ES-I3 (cell line): ENCODE data around the gene CLEC12A.

Source experiments
- H3K36me3 ChIP-seq: 2 replicates; pipeline ENCODE4 v1.6.1; 2013; ENCODE audit warnings: mild to moderate bottlenecking, low read length, control low read depth, moderate library complexity; ENCODE audit not compliant: insufficient read depth
- H3K4me1 ChIP-seq: 2 replicates; pipeline ENCODE4 v1.6.1; 2013; ENCODE audit warnings: mild to moderate bottlenecking, control low read depth, low read length; ENCODE audit not compliant: insufficient read depth
- H3K9ac ChIP-seq: 2 replicates; pipeline ENCODE4 v1.6.1; 2013; ENCODE audit warnings: low read depth, mild to moderate bottlenecking, low read length, moderate library complexity
- H3K9me3 ChIP-seq: 2 replicates; pipeline ENCODE4 v1.6.1; 2013; ENCODE audit warnings: mild to moderate bottlenecking, low read length, moderate library complexity; ENCODE audit not compliant: control insufficient read depth, insufficient read depth

Gene CLEC12A

GRCh38 chr12:9971181-9971580 is at the start of gene CLEC12A:
TSS of gene CLEC12A (plus strand) at chr12:9971409. CDS start at chr12:9971597, 188 bp downstream.
- H3K36me3 ChIP-seq, result no peaks in the 10 kb centered on the region
- H3K9ac ChIP-seq, result no peak within 1 kb of the TSS
- no peaks in the 10 kb centered on the region for H3K4me1 ChIP-seq
- H3K9me3 ChIP-seq, result 0 out of 2 replicates have a peak, but pooled peaks cover 7% of the 10 kb centered on the region

- H3K36me3 ChIP-seq, result no peaks in the 10 kb centered on the region
- H3K4me1 ChIP-seq, result no peaks in the 10 kb centered on the region
- no peaks in the 10 kb centered on the region for H3K9me3 ChIP-seq
- no peak overlapping the region for H3K9ac ChIP-seq
Measured at GRCh38 chr12:9922429-9922828, 48.8 kb upstream of the CLEC12A start.

DNA sequence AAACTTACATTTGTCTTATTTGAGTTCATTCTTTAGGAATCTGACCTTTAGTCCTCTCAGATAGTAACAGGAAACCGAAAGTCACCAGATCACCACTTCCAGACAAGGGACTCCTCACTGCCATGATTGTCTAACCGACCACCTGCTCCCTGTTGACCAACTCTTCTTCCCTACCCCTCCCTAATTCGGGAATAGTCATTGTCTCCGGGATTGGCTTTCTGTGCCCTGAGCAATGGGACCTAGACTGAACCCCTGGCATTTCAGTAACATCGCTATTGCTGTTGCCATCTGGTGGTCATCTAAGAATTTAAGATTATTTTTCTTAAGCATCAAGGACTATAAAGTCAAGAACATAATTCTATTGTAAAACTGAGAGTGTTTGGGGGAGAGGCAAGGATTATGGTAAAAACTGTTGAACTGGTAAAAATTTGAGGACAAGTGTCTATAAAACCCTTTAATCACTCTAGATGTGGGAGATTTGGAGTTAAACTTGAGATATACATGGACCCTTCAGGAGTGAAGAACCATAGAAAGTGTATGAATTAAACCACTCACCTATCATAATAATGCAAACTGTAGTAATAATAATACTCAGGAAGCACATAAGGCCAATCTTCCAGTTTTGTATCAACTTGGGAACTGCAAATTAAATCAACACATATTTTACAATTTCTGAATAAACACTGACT is 45.4 kb upstream of the CLEC12A start:
- no peaks in the 10 kb centered on the region for H3K9me3 ChIP-seq
- no peaks in the 10 kb centered on the region for H3K36me3 ChIP-seq
- H3K4me1 ChIP-seq, result no peaks in the 10 kb centered on the region
- H3K9ac ChIP-seq, result no peak overlapping the region

GRCh38 chr12:9926876-9927275 is 44.3 kb upstream of the CLEC12A start:
- Histone ChIP-seq H3K36me3 (no peaks in the 10 kb centered on the region), H3K4me1 (no peaks in the 10 kb centered on the region), H3K9me3 (no peaks in the 10 kb centered on the region), H3K9ac (no peak overlapping the region)

DNA sequence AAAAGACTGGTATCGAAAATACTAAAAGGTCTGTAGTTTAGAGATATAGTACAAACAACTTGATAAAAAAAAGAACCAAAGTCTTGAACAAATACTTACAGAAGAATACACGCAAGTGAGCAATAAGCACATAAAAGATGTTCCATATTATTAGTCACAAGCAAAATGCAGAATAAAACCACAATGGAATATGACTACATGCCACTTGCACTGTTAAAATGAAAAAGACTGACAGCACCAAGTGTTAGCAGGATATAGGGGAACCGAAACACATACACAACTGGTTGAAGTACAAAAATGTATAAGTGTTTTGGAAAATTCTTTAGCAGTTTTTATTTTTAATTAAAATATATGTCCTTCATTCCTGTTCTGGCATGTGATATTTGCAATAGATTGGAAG is 42.6 kb upstream of the CLEC12A start:
- Histone ChIP-seq H3K36me3 (no peaks in the 10 kb centered on the region), H3K9ac (no peak overlapping the region), H3K9me3 (no peaks in the 10 kb centered on the region), H3K4me1 (no peaks in the 10 kb centered on the region)

DNA sequence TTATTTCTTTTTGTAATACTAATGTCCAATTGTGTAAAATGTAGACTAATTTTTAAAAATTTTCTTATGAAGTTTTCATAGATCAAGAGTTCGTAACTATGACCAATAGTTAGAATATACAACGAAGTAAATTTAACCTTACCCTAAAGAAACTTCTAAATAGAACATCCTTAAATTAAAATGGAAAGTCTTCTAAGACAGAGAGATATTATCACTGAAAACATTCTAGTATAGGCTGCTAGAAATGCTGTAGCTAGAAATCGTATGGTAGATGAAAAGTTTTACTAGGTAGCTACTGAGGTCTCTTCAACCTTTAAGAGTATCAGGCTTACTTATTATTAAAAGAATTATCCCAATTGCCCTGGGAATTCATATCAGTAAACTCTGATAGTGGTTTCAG is 40.0 kb upstream of the CLEC12A start:
- Histone ChIP-seq H3K9ac (no peak overlapping the region), H3K4me1 (no peaks in the 10 kb centered on the region), H3K9me3 (no peaks in the 10 kb centered on the region), H3K36me3 (no peaks in the 10 kb centered on the region)

DNA sequence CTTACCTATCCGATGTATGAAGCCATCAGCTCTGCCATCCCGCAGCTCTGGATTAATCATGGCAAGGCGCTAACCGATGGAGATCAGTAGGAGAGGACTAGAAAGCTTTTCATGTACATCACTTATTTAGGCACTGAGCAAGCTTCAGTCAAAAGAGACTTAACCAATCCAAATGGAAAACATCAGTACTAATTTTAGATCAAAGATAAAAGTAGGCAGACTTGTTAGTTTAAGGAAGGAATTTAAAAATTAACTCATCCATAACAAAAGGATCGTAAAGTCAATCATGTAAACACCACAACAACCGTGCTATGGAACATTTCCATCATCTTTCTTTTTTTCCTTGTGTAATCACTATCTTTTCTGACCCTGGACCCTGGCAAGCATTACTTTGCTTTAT is 38.9 kb upstream of the CLEC12A start, which contains the start of gene CLEC2A:
TSS of gene CLEC2A (minus strand) at position 101 of the 400 bp plus-strand sequence. CDS start at position 60, 41 bp downstream.
- H3K9ac ChIP-seq, result no peak within 1 kb of the TSS
- H3K36me3 ChIP-seq, result no peaks in the 10 kb centered on the region
- H3K4me1 ChIP-seq, result no peaks in the 10 kb centered on the region
- H3K9me3 ChIP-seq, result no peaks in the 10 kb centered on the region

GRCh38 chr12:9933958-9934357 is 37.3 kb upstream of the CLEC12A start:
- H3K9me3 ChIP-seq, result no peaks in the 10 kb centered on the region
- no peaks in the 10 kb centered on the region for H3K4me1 ChIP-seq
- no peak overlapping the region for H3K9ac ChIP-seq
- no peaks in the 10 kb centered on the region for H3K36me3 ChIP-seq

DNA sequence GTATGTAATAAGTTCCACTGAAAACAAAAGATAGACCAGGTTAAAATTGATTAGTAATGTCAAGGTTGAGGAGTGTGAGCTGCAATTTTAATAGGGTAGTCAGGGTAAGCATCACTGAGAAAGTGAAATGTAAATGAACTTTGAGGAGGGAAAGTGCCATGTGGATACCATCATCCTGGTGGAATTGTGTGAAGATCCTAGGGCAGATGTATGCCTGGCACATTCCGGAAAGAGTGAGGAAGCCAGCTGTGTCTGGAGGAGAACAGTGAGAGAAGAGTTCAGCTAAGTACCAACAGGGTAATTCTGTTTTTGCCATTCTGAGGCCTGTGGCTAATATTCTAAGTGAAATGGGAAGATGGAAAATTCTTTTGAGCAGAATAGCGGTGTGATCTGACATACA is 36.2 kb upstream of the CLEC12A start:
- Histone ChIP-seq H3K4me1 (no peaks in the 10 kb centered on the region), H3K36me3 (no peaks in the 10 kb centered on the region), H3K9me3 (no peaks in the 10 kb centered on the region), H3K9ac (no peak overlapping the region)

GRCh38 chr12:9936591-9936990 is 34.6 kb upstream of the CLEC12A start:
- Histone ChIP-seq H3K9ac (no peak overlapping the region), H3K4me1 (no peaks in the 10 kb centered on the region)

DNA sequence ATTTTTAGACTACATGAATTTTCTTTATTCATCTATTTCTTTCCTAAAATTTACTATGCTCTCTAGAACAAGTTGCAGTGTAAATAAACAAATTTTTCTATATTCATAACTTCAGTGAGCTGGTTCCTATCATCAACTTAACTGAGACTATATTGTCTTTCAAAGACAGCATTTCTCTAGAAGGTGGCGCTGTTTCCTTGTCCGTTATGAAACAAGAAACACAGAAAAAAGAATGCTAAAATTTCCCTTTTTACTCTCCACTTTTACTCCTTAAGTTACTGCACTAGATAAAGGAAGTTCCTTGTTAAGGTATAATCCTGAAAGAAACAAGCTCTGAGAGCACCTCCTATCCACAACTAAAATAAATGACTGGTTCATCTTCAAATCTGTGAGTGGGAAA is 30.8 kb upstream of the CLEC12A start:
- H3K36me3 ChIP-seq, result no peaks in the 10 kb centered on the region
- H3K9me3 ChIP-seq, result no peaks in the 10 kb centered on the region
- no peaks in the 10 kb centered on the region for H3K4me1 ChIP-seq
- H3K9ac ChIP-seq, result no peak overlapping the region

More at GRCh38 chr12:9936591-9936990, 34.6 kb upstream of the CLEC12A start:
- H3K9me3 ChIP-seq, result no peaks in the 10 kb centered on the region
- H3K36me3 ChIP-seq, result no peaks in the 10 kb centered on the region

DNA sequence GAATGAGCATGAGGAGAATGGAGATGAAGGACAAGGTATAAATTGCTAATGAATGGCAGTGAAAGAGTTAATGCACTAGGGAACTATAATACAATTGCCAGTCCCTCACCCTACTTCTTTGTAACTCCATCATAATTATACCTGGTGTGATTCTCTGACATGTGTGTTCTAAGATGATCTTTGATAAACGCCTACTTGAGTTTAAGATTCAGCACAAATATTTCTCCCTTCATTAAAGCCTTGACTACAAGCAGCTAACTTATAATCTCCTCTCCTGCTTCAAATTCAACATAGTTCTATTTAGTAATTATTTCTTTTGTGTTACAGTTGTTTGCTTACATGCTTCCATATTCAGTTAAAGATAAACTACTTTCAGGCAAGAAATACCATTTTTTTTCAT is 29.4 kb upstream of the CLEC12A start:
- H3K4me1 ChIP-seq, result no peaks in the 10 kb centered on the region
- no peak overlapping the region for H3K9ac ChIP-seq
- H3K36me3 ChIP-seq, result no peaks in the 10 kb centered on the region
- no peaks in the 10 kb centered on the region for H3K9me3 ChIP-seq

- H3K36me3 ChIP-seq, result no peaks in the 10 kb centered on the region
- H3K4me1 ChIP-seq, result no peaks in the 10 kb centered on the region
- H3K9ac ChIP-seq, result peak overlapping the region; percentile 37; the same call in 1 of the 2 replicates
- no peaks in the 10 kb centered on the region for H3K9me3 ChIP-seq
Measured at GRCh38 chr12:9943240-9943639, 28.0 kb upstream of the CLEC12A start.

- Histone ChIP-seq H3K9ac (no peak overlapping the region), H3K9me3 (0 out of 2 replicates have a peak, but pooled peaks cover 2% of the 10 kb centered on the region), H3K36me3 (no peaks in the 10 kb centered on the region), H3K4me1 (no peaks in the 10 kb centered on the region)
Measured at GRCh38 chr12:9944391-9944790, 26.8 kb upstream of the CLEC12A start.

- H3K9ac ChIP-seq, result no peak overlapping the region
- H3K9me3 ChIP-seq, result 0 out of 2 replicates have a peak, but pooled peaks cover 2% of the 10 kb centered on the region
- H3K4me1 ChIP-seq, result no peaks in the 10 kb centered on the region
- H3K36me3 ChIP-seq, result no peaks in the 10 kb centered on the region
Measured at GRCh38 chr12:9947674-9948073, 23.5 kb upstream of the CLEC12A start.
